PC-9 (cell line): ENCODE data around the gene NKX2-3.

ENCODE experiments used
- EZH2 ChIP-seq: fragments of 200-600 bp; sonication (generic); IDR thresholded peaks from 2 replicates; pipeline ENCODE4 v1.8.0; 2017; ENCODE audit warnings: antibody characterized with exemption, low read depth
- TF ChIP-seq, protein P1 (sequence below): fragments of 200-600 bp; sonication (generic); conservative IDR thresholded peaks from 2 replicates; pipeline ENCODE4 v1.6.1; 2017; ENCODE audit warnings: mixed run types, antibody characterized with exemption, mild to moderate bottlenecking, moderate library complexity

DNA sequence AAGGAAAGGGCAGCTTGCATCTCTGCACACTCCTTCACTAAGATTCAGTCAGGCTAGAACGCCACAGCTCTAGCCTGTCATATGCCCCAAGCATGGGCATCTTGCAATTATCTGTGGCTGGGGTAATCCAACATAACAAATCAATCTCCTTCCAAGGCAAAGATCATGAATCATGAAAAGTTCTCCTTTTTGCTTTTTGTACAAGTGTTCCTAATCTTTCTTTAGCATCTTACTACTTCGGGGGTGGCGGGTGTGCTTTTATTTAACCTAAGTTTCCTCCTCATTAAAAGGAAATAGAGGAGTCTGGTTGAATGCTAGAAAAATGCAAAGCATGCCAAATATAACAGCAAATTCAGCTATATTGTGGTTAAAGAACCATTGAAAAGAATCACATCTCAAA lies 43.5 kb upstream of the NKX2-3 start:
- TF ChIP-seq EZH2: no peak
- TF ChIP-seq, protein P1, sequence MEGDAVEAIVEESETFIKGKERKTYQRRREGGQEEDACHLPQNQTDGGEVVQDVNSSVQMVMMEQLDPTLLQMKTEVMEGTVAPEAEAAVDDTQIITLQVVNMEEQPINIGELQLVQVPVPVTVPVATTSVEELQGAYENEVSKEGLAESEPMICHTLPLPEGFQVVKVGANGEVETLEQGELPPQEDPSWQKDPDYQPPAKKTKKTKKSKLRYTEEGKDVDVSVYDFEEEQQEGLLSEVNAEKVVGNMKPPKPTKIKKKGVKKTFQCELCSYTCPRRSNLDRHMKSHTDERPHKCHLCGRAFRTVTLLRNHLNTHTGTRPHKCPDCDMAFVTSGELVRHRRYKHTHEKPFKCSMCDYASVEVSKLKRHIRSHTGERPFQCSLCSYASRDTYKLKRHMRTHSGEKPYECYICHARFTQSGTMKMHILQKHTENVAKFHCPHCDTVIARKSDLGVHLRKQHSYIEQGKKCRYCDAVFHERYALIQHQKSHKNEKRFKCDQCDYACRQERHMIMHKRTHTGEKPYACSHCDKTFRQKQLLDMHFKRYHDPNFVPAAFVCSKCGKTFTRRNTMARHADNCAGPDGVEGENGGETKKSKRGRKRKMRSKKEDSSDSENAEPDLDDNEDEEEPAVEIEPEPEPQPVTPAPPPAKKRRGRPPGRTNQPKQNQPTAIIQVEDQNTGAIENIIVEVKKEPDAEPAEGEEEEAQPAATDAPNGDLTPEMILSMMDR: no peak
